HG02981 (cell line): ENCODE data around the gene FHIT.
A peak's percentile ranks its signal among the peaks of the same experiment; 100 is the strongest.

Source experiments
- ATAC-seq: cut with Tn5 transposase; IDR thresholded peaks from one replicate; pipeline ENCODE4 v1.9.1; 2021; ENCODE audit warnings: mild to moderate bottlenecking, moderate library complexity; ENCODE audit not compliant: unreplicated experiment

The FHIT gene

DNA sequence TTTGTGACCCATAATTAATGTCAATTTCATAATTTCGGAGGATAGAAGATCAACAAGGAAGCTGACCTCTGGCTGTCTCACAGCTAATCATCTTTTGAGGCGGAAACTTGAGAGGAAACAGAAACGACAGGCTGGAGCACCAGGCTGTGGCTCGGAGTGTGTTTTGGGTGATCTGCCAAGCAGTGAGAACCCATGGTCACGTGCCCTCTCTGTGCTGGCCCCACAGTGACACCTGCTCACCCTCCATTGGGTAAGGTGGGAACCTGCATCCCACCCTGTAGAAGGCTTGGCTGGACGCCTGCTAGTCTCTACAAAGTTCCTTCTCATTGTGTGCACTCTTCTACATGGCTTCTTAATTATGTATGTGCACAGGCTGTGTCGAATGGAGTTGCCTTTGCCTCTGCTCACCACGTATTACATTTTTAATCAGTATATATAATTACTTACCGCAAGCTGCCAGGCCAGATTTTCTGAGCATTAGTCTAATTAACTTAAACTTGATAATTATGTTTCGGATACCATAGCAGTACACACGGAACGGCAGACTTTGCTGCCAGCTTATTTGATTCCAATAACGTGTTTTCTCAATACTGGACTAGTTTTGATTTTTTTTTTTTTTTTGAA is 1482.0 kb downstream of the FHIT start:
- ATAC-seq: no peak

DNA sequence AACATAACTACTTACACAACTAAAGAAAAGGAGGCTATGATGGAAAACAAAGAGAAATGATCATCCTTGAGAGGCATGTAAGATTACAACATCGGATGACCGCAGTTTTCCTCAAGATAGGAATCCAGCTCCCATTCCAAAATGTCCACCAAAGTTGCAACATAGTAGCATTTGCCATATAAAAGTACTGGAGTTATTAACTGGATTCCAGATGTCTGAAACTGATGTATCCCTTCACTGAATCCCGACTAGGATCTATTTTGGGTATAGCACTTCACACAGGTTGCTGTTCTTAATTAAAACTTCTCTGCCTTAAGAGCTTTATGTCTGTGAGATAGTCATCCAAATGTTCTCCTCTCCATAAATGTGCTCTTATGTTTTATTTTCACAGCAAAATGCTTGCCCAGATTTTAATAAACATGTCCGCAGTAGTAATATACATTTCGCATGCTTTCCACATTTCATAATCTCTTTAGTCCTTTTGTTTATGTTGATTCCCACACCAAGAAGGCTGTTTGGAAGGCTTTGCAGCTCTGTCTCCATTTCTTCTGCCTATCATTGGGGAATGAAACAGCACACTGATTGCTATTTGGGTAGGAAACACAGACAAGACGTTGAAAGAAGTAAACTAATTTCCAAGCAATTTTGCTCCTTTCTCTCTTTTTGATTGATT is 1484.9 kb downstream of the FHIT start:
- ATAC-seq: no peak

DNA sequence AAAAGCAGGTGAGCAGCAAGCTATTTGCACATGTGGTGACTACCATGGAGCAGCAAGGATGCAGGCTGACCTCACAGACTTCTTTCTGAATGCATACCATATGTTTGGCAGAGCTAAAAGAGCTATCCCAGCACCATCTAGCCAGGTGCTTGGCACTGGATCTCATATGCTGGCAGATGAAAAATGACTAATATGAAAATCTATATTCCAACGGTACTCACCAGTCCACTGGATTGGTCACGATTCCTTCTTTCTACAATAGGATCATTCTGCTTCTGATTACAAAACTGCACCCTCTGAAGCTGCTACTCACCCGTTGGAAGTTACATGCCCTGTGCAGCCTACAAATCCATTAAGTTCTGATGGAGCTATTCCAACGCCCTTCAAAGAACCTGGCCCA is 1487.1 kb downstream of the FHIT start:
- no peak for ATAC-seq

DNA sequence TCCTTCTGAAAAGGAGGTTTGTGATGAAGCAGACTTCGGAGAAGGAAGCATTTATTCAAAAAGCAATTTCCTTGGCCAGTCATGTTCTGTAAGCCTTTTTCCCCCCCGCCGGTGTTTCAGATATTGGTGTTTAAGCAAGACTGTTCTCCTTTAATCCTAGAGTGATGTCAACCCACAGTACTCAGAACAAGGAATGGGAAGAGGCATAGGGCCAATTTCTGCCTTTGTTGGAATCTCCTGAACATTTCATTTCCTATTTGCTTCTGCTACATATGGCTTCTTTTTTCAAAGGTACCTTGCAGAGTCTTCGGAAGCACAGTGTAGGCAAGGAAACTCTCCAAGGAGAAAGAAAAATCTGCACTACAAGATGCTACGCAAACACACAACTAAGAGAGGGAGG is 1488.3 kb downstream of the FHIT start:
- no peak for ATAC-seq

DNA sequence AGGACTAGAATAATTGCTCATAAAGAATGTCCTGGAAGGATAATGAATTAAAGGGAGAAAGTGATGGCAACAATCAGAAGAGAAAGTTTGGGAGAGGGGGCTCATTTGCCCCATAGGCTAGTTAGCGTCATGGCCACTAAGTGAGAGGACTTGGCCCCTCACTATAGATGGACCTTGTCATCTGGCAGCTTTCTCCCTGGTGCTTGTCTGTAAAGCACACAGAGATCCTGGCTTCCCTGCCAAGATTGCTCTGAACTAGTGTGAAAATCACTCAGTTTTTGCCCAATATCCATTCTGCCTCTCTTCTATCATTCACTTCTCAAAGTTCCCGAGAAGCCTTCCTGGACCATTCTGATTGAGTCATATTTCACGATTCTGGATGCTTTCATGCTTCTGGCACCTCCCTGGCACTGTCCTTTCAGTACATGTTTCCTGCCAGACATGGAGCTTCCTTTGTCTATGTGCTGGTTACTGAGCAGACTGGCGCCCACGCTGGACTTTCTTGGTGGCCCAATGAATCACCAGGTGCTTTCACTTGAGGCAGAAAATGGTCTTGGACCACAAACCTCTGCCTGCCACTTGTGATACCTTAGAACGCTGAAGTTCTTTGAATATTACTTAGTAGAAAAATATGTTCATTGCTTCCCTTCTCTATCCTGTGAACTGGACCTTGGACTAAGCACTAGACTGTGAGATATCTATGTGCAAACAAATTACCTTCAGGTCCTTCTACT is 1491.8 kb downstream of the FHIT start:
- ATAC-seq: no peak

DNA sequence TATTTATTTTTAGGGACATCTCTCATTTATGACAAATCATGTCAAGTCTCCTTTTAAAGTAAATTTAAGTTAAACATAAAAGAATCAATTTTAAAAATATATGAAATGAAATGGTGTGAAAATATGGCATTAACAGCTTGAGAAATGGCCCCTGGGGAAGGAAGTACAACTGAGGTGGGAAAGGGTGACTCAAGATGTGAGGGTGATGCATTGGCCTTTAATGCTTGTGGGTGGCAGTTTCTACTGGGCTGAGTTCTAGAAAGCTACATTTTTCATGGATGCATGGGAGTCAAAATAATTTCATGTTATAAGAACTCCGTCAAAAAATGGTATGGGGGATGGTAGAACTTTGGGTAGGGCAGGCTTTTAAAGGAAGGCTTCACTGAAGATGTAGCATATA is 1492.6 kb downstream of the FHIT start:
- ATAC-seq: no peak

DNA sequence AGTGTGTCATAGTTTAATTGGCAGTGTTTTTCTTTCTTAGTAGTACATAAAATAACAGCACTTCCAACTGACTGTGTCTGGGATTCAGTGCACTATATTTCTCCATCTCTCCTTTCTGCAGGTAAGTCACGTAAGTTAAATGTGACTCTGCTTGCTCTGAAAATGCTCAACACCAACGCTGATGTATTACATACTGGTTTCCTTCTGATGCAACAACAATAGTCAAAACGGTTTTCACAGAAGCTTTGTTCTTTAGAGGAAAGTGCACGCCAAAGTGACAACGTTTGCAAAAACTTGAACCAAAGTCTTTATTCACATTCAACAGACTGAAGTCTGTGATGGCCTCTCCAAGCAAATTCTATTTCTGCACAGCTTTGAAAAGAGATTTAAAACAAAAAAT is 1494.3 kb downstream of the FHIT start:
- ATAC-seq: no peak

DNA sequence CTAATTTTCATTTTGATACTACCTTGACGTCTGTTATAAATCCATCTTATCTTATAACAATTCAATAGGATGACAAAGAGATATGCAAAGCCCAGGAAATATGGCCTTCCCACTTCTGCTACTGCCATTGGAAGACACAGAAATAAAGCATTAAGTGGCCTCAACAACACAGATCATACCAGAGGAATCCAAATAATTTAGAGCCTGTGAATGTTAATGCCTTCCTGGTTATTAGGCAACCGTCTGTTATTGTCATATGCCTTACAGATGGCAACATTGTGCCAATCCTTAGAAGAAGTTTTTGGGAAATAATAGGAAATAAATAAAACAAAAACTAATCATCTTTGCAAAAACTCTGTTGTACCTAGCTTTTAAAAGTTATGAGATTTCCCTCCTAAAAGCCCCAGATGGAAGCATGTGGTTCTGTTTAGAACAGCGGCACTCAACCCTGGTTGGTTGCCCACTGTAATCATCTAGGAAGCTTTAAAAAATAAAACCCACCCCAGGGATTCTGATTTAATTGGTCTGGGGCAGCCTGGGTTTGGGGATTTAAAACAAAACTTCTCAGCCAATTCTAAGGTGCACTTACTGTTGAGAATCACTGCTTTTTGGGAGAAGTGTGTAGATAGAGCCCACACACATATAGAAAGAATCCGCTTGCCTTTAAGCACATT is 1496.7 kb downstream of the FHIT start:
- ATAC-seq: no peak

DNA sequence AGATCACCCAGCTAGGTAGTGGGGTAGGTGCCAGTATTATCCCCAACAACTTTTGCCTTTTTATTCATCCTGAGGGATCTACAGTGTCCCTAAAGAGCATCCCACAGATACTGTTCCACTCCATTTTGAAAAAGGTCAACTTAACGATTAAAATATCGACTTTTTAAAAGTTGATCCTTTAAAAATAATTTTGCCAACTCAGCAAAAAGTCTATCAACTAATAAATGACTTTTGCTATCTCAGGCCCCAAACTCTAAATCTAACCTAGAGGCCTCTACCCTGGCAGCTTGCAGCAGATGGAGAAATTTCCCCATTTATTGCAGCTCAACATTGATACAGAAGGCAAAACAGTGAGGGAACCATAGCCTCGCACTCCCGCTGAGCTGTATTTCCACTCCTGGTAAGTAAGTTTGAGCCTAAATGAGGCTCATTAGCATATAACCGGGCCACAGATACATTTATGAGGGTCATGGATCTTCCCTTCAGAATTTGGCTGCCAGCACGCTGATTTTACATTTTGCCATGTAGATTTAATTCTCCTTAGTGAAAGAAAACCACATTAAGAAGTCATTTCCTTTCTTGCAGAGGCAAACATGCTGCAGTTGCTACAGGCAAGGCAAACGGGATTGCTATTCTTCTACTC is 1497.3 kb downstream of the FHIT start:
- no peak for ATAC-seq

DNA sequence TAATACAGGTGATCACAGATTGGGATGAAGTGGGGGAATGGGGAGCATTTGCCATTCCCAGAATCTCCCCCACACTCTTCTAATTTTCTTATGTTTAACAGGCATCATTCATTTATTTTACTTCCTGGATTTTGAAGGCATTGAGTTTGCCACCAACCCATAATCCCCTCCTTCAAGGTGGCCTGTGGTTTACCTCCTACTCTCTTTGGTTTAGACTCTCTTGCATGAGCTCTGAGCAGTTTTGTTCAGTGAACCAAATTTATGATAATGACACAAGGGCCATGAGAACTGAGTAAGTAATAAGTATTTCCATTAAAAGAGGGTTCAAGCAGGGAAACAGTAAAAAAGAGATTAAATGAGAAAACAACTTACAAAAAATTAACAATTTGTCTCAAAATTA is 1498.3 kb downstream of the FHIT start:
- ATAC-seq: no peak

DNA sequence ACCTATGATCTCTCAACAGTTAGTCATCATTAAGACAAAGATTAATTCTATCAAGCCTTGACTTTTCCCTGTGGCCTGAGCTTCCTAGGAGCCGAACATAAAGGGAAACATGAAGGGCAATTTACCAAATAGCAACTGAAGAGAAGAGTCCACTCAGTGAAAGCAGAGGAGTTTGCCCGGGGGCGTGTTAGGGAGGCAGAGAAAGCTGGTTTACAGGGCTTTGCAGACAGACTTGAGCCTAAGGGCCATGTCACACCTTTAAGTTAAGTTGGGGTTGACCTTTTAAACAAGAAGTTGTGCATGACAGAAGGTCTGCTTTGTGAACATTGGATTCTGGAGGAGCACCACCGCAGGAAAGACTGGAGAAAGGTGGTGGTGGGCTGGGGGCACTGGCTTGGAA is 1499.6 kb downstream of the FHIT start:
- ATAC-seq: no peak

DNA sequence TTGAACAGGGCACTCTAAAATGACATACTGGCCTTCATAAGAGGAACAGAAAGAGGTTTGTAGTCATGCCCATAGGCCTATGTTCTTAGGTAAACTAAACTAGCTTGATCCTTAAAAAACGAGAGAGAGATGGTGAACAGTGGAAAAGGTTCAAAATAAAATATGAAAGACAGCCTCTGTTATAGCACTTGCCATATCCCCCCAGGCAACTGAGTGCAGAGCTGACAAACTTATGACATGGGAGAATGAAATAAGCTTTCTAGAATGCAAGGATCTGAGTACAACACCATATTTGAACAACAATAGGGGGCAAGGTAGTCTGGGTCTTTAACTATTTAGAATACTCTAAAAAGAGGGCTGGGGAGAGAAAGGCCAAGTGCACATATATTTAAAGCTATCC is 1500.9 kb downstream of the FHIT start:
- no peak for ATAC-seq

DNA sequence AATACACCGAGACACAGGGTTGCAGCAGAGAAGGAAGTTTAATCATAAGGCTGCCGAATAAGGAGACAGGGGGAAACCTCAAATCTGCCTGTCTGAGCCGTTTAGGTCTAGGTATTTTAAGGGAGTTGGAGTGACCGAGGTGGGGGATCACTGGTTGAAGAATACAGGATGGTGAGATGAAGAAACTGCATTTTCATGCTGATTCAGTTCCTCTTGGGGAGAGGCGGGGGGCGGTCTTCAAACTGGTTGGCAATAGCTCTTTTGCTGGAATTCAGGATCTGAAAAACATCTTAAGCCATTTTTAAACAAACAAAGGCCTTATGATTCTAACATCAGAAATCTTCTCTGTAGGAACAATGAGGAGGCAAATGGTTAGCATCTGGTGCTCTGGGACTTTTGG is 1502.0 kb downstream of the FHIT start:
- no peak for ATAC-seq

DNA sequence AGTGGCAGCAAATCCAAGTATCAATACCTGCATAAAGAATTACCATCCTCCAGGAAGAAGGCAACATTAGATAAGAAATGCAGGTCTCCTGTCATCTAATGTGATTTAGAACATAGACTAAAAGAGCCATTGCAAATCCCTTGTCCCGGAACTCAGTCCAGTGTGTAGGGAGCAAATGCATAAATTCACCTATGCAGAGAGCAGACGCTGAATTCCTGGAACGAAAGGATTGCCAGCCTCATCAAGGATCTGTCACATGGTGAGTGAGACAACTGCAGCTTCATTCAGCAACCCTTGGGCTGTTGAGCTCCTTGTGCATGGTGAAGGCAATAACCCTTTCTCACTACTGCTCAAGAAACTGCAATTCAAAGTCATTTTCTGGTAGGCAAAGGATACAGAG is 1504.7 kb downstream of the FHIT start:
- no peak for ATAC-seq

DNA sequence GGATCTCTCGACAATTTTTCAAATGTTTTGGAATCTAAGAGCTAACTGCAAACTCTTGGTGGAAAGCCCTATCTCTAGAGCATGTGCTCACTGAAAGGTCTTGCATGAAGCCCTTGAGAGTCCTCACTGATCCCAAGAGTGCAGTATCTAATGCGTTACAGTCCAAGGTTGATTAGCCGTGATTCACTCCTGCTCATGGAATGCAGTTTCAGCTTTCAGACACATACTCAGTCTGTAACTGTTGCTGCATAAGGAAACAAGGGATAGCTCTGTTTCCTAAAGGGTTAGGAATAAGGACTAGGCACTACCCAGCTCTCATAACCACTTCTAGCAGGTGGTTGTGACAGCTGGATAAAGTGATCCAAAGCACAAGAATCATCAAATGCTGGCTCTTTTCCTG is 1514.0 kb downstream of the FHIT start:
- ATAC-seq: no peak

DNA sequence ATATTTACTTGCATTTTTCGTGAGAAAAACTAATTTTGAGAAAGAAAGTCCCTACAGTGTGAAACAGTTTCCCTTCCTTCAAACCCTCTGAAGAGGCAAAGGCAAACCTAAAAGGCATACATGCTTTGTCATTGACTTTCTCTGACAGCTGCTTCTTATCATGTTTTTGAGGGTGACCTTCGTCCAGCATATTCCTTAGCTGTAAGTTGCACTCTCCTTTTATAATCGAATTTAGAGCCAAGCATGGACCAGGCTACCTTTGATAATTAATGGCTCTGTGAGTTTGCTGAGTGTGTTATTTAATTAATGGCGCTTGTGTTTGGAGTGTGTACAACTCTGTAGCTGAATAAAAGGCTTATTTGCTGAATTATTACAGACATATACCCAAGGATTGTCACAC is 1517.2 kb downstream of the FHIT start:
- ATAC-seq: no peak

DNA sequence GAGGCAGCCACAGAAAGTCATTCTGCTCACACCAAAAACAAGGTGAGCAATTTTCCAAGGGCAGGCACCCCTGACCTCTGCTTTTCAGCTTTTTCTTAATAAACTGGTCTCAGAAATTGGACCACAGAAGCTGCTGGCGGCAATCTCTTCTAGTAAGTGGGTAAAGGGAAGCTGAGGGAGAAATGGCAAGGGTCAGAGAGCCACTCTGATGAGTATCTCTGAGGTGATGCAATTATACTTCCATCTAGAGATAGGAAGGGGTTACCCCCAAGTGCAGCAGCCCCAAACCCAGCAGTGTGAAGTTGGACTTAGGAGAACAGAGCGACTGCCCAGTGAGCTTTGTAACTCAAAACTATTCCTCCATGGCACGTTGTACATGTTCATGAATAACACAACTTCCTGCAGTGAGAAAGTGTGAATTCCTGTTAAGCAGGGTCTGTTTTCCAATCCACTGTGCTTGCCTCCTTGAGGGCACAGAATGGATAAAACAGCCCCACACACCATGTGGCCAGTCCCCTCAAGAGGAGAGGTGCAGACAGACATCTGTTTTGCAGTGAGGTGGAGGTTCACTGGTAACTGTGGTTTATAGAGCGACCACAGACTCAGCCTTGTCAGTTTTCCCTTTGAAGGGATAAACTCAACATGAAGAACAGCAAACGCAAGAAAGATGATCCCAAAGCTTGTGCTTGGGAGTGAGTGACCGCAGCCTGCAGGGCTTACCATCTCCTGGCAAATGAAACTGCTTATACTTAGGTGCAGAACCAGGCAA is 1518.0 kb downstream of the FHIT start:
- ATAC-seq: no peak

DNA sequence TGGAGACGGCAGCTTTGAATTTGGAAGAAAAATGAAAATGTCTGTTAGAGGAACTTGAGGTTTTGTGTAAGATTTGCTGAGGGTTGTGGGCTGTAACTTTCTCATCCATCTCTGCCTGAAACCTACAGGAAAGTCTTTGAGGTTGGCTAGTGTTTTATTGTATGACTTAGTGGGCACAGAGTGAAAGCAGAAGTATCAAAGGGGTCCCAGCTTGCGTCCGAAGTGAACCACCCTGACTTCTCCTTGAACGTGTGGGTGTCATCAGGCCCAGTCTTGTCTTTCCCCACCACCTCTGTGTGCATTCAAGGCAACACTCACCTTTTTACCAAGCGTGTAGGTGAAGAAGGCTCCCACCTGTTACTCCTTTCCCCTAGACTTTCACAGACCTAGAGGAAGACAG is 1519.3 kb downstream of the FHIT start:
- peak; percentile 63 for ATAC-seq

DNA sequence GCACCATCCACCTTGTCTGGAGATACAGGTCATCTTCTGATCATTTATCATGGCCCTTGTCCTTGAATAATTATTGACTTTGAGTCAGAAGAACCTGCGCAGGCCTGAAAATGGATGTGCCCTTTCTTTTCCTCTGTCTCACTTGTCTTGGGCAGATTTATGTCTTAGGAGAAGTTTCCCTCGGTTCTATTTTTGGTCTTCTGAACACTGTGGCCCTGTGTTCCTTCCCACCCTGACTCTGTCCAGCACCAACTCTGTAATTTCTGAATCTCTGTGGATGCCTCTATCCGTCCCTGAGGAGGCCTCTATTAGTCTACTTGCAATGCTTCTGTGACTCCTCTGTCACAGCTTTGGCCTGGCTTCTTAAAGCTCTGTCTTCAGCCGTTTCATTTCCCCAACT is 1520.7 kb downstream of the FHIT start:
- ATAC-seq: no peak

DNA sequence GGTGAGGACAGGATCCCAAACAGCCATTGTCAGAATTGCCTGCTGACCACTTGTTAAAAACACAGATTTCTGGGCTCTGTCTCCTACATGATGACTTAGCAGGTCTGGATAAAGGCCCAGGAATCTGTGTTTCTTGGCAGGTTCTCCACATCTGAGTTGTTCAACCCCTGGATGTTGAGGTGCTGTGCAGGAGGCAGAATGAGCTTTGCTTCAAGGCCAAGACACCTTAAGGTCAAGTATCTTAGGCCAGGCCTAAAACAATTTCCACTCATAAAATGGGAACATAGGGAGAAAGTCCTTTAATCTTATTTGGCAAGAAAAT is 1522.7 kb downstream of the FHIT start:
- no peak for ATAC-seq
